Aorta (tissue), 5 donors: ENCODE results near the gene ERCC8. TPM values are rescaled to one million over a fixed set of nuclear protein-coding genes. Genes with fewer than 3 reads are reported as not detected.
"Not testable (repeated sequence)": the region's sequence is repeated elsewhere in the genome, so short reads cannot be mapped to it uniquely, and the experiment has no call there.

Experiments used
- ATAC-seq: fragments of 200-7000 bp; cut with Tn5 transposase; one replicate; pipeline ENCODE4 v1.9.1; 2022; ENCODE audit warnings: moderate library complexity; ENCODE audit not compliant: low FRiP score
- DNase-seq, 2 donors: peaks; one replicate each; pipeline ENCODE4 v3.0.0-alpha.2; 2020
- H3K27ac ChIP-seq, 2 donors: one replicate each; pipeline ENCODE4 v1.5.1; 2013; ENCODE audit warnings: low read length in 2 of 2, mild to moderate bottlenecking in 2 of 2, moderate library complexity in 2 of 2, control low read depth in 1 of 2, inconsistent platforms in 1 of 2, low read depth in 1 of 2
- H3K27me3 ChIP-seq, 2 donors: one replicate each; pipeline ENCODE4 v1.6.1; 2013; ENCODE audit warnings: control low read depth in 1 of 2, low read length in 1 of 2, mild to moderate bottlenecking in 1 of 2, moderate library complexity in 1 of 2; ENCODE audit not compliant: insufficient read depth in 2 of 2, control insufficient read depth in 1 of 2
- H3K36me3 ChIP-seq, 2 donors: one replicate each; pipeline ENCODE4 v1.6.1; 2013; ENCODE audit warnings: control low read depth in 1 of 2, low read length in 1 of 2, mild to moderate bottlenecking in 1 of 2; ENCODE audit not compliant: insufficient read depth in 2 of 2, control insufficient read depth in 1 of 2
- H3K4me1 ChIP-seq, 2 donors: one replicate each; pipeline ENCODE4 v1.6.1; 2013; ENCODE audit warnings: low read length in 2 of 2, control low read depth in 1 of 2, mild to moderate bottlenecking in 1 of 2, moderate library complexity in 1 of 2; ENCODE audit not compliant: insufficient read depth in 2 of 2, control insufficient read depth in 1 of 2
- H3K4me3 ChIP-seq, 2 donors: one replicate each; pipeline ENCODE4 v1.5.1; 2013; ENCODE audit warnings: low read length in 2 of 2, control low read depth in 1 of 2, mild to moderate bottlenecking in 1 of 2
- H3K9me3 ChIP-seq: one replicate; pipeline ENCODE4 v1.6.1; 2013; ENCODE audit warnings: mild to moderate bottlenecking, low read length; ENCODE audit not compliant: control insufficient read depth
- WGBS, 2 donors: extraction: QIAGEN DNeasy Blood & Tissue Kit; methylation state at CpG; one replicate each; pipeline ENCODE4 v1.1.7; 2013; 5-methylcytosine and 5-hydroxymethylcytosine counted together
- intact Hi-C, 2 donors: fragments of 100-400 bp; cut with DNase I; formaldehyde crosslinking; loops; one replicate each; pipeline versions ENCODE4 v1.14.2 to v1.15.0; 2022
- long read RNA-seq, 2 donors: library from polyadenylated mRNA; unstranded; transcript quantifications; one replicate each; pipeline ENCODE4 v2.0.0, GENCODE V29; 2020 to 2021
- polyA plus RNA-seq, 2 donors: library from polyadenylated mRNA; stranded (reverse); fragments of 200-250 nt; gene quantifications; one replicate each; pipeline ENCODE4 v1.2.3, GENCODE V29; 2013
- total RNA-seq, 2 donors: library from RNA; stranded (reverse); fragmentation: NEBNext Ultra II Directional; extraction: Animal tissue kit (Norgen Biotek cat#: 25700); gene quantifications; one replicate each; pipeline ENCODE4 v1.2.1, GENCODE V29; 2021
- donor health status: healthy with polysubstance abuse.
- donor health status: Bipolar disorder and iron deficiency.
- donor health status: DM: no; HTN: no; CAD: no.
- donor health status: DM: no; HTN: no; CAD: no.
- donor health status: DM: yes; HTN: yes; CAD: no.

Gene ERCC8, protein sequence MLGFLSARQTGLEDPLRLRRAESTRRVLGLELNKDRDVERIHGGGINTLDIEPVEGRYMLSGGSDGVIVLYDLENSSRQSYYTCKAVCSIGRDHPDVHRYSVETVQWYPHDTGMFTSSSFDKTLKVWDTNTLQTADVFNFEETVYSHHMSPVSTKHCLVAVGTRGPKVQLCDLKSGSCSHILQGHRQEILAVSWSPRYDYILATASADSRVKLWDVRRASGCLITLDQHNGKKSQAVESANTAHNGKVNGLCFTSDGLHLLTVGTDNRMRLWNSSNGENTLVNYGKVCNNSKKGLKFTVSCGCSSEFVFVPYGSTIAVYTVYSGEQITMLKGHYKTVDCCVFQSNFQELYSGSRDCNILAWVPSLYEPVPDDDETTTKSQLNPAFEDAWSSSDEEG
- total RNA-seq (10 to 100 TPM in 1 of 2 donors, 1 to 10 TPM in 1; 9.7 to 10.4 TPM), polyA plus RNA-seq (1 to 10 TPM; 6.8 to 7.0 TPM)
- long read RNA-seq, donor 1, transcript ERCC8-201 (12 exons, 2,017 nt), result major isoform, 17 of 25 reads
- long read RNA-seq, donor 1, partial matches to known transcripts, result 1 of 25 reads
- long read RNA-seq, donor 1, other reads (novel, unspliced or antisense), result 7 of 25 reads
- long read RNA-seq, donor 2, partial matches to known transcripts, result 1 of 5 reads
- long read RNA-seq, donor 2, other reads (novel, unspliced or antisense), result 3 of 5 reads

DNA sequence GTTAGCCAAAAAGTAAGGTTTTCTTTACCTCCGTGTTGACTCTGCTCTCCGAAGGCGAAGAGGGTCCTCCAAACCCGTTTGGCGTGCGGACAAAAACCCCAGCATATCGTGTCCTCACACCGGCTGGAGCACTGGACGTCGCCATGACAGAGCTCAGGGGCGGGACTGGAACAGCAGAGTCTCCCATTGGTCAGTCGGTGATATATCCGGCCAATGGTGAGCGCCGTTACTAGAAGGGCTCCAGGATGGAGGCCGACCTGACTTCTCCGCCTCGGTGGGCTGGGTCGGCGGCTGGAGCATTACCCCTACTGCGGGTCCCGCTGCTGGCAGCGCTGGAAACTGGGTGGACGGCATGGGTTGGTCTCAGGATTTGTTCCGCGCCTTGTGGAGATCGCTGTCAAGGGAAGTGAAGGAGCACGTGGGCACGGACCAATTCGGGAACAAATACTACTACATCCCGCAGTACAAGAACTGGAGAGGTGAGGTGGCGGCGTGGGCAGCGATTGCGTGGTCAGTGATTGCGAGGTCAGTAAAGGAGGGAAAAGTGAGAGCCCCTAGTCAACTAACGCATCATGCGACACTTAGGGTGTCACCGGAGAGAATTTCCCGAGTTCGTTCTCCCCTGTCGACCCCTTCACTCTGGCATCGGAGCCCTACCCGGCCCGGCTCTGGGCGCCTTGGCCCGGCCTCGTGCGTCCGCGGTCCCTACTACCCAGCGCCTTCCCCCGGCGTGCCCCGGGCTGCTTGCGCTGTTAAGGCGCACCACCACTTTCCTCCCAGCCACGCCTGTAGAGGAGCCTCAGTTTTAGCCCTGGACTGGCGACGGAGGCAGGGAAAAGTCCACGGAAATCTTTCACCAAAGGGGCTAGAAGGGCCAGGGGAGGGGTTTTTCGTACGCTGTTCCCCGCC lies at the start of gene ERCC8, which contains the start of gene NDUFAF2:
Gene ERCC8 (minus strand): TSS at position 167 of the 909 bp plus-strand sequence. CDS start 62 bp downstream, at position 105.
Gene NDUFAF2 (plus strand): TSS at position 302 of the 909 bp plus-strand sequence. CDS start 51 bp downstream, at position 353.
- peak within 1 kb of the TSS in 1 of 2 donors; percentile 50 for H3K27ac ChIP-seq
- H3K27me3 ChIP-seq, result no peaks in the 10 kb centered on the region
- H3K36me3 ChIP-seq, result no peaks in the 10 kb centered on the region
- peak; percentile 94 to 95 for DNase-seq
- H3K4me3 ChIP-seq, result peak within 1 kb of the TSS; percentile 74 to 92
- intact Hi-C loops, result loop anchor here in 1 of 2 donors (5.0 to 10.0 kb wide), 2 partner anchors 387 to 710 kb away; partner anchors contain the start of gene ZSWIM6
- WGBS, 2 donors, result 1 to 2% methylated on average over 64 of the region's 64 CpGs
- no peaks in the 10 kb centered on the region for H3K9me3 ChIP-seq
- ATAC-seq, result peak; percentile 99
- peaks cover 0 to 2% of the 10 kb centered on the region in 2 donors for H3K4me1 ChIP-seq

DNA sequence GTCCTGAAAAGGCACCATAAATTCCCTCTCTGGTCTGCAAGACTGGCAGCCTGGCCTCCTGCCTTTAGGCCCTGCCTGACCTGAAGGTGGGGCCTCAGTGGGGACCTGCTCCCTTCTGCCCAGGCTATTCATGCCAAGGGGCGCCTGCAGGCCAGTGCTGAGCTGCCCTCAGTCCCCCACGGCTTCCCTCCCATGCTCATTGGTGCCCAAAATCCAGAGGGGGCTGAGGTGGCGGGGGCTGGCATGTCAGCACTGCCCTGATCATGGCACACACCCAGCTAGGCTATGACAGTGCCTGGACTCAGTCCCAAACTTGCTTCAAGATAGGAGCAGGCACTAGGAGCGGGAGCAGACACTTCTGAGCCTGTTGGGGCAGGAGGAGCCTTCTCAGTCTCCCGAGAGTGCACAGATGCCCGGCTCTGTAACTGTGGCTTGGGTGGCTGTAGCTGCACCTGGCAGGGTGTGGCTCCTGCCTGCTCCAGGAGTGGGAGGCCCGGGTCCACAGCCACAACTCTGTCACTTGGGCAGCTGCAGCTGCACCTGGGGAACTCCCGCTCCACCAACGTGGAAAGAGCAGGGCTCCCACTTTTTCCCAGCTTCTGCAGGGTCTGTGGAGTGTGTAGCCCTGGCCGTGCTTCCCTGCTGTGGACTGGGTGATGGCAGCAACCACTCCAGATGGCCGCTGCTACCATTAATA lies 49.2 kb upstream of the ERCC8 start:
- intact Hi-C loops, result no loop called here
- H3K36me3 ChIP-seq, result no peaks in the 10 kb centered on the region
- peaks cover 2 to 3% of the 10 kb centered on the region in 2 donors for H3K4me1 ChIP-seq
- WGBS, 2 donors, result 59 to 61% methylated on average over 11 of the region's 11 CpGs
- H3K9me3 ChIP-seq, result no peaks in the 10 kb centered on the region
- H3K4me3 ChIP-seq, result no peak overlapping the region
- ATAC-seq, result no peak
- peak overlapping the region in 1 of 2 donors; percentile 78 for H3K27ac ChIP-seq
- DNase-seq, result peak in 1 of 2 donors; percentile 48
- no peaks in the 10 kb centered on the region for H3K27me3 ChIP-seq

DNA sequence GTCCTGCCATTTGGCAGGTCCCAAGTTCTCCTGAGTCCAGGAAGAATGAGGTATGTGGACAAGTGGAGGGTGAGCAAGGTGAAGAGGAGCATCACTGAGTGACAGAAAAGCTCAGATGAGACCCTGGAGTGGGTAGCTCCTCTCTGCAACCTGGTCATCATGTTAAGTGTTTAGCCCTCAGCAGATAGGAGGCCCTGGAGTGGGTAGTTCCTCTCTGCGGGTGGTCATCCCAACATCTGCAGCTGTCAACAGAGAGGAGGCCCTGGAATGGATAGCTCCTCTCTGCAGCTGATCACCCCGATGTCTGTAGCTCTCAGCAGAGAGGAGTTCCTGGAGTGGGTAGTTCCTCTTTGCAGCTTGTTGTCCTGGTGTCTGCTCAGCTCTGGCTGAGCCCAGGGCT lies 48.6 kb upstream of the ERCC8 start:
- Histone ChIP-seq H3K4me3 (no peak overlapping the region), H3K27ac (peak overlapping the region in 1 of 2 donors; percentile 78), H3K27me3 (no peaks in the 10 kb centered on the region), H3K4me1 (peaks cover 2 to 3% of the 10 kb centered on the region in 2 donors), H3K36me3 (no peaks in the 10 kb centered on the region), H3K9me3 (no peaks in the 10 kb centered on the region)
- no peak for DNase-seq
- no peak for ATAC-seq
- intact Hi-C loops, result no loop called here
- WGBS, 2 donors, result 98 to 100% methylated on average over 2 of the region's 2 CpGs

DNA sequence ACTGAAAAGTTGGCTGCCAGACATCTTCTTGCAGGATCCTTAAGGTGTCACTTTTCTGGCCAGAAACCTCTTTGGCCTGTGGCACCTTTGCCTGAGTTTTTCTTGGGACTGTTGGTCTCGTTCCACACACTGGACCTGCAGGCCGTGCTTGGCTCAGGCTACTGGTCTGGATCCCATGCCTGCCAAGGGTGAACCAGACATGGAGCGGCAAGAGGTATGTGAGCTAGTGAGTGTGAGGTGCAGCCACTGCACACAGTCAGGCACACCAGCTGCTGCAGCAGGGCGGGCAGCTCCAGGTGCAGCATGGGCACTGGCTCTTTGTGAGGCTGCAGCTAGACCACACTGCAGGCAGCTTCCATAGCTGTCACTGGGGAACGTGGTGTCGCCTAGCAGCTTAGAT lies 48.0 kb upstream of the ERCC8 start:
- intact Hi-C loops, result no loop called here
- Histone ChIP-seq H3K9me3 (no peaks in the 10 kb centered on the region), H3K27me3 (no peaks in the 10 kb centered on the region), H3K4me3 (no peak overlapping the region), H3K36me3 (no peaks in the 10 kb centered on the region), H3K4me1 (peaks cover 3% of the 10 kb centered on the region in 2 donors), H3K27ac (no peak overlapping the region)
- DNase-seq (peak in 1 of 2 donors; percentile 58), ATAC-seq (peak; percentile 74)
- 38 to 44% methylated on average over 6 of the region's 6 CpGs for WGBS, 2 donors

DNA sequence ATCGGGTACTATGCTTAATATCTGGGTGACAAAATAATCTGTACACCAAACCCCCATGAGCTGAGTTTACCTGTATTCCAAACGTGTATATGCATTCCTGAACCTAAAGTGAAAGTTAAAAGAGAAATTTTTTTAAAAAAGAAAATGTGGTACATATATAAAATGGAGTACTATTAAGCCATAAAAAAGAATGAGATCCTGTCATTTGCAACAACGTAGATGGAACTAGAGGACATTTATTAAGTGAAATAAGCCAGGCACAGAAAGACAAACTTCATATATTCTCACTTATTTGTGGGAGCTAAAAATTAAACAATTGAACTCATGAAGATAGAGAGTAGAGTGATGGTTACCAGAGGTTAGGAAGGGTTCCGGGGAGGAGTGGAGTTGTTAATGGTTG lies 44.9 kb upstream of the ERCC8 start:
- H3K36me3 ChIP-seq, result no peaks in the 10 kb centered on the region
- no peak overlapping the region for H3K4me3 ChIP-seq
- H3K27ac ChIP-seq, result no peak overlapping the region
- intact Hi-C loops, result no loop called here
- WGBS, 2 donors, result 92 to 96% methylated on average over 4 of the region's 4 CpGs
- ATAC-seq (no peak), DNase-seq (no peak)
- no peaks in the 10 kb centered on the region for H3K9me3 ChIP-seq
- peaks cover 0 to 3% of the 10 kb centered on the region in 2 donors for H3K4me1 ChIP-seq
- H3K27me3 ChIP-seq, result no peaks in the 10 kb centered on the region

DNA sequence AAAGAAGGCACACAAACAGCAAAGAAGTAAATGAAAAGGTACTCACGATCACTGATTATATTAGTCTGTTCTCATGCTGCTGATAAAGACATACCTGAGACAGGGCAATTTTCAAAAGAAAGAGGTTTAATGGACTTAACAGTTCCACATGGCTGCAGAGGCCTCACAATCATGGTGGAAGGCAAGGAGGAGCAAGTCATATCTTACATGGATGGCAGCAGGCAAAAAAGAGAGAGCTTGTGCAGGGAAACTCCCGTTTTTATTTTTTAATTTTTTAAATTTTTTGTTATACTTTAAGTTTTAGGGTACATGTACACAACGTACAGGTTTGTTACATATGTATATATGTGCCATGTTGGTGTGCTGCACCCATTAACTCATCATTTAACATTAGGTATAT lies 37.3 kb upstream of the ERCC8 start:
- ATAC-seq, intact Hi-C loops, H3K36me3 ChIP-seq, H3K9me3 ChIP-seq, H3K27ac ChIP-seq, DNase-seq, H3K4me3 ChIP-seq, H3K27me3 ChIP-seq, H3K4me1 ChIP-seq: not testable (repeated sequence)
- 96 to 97% methylated on average over 3 of the region's 3 CpGs for WGBS, 2 donors

DNA sequence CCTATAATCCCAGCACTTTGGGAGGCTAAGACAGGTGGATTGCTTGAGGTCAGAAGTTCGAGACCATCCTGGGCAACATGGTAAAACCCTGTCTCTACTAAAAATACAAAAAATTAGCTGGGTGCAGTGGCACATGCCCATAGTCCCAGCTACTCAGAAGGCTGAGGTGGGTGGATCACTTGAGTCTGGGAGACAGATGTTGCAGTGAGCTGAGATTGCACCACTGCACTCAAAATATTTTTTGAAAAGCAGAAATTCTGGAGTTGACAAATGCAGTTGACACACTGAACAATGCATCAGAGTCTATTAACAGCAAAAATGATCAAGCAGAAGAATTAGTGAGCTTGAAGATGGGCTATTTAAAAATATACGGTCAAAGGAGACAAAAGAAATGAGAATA lies 35.6 kb upstream of the ERCC8 start:
- Histone ChIP-seq H3K4me3 (no peak overlapping the region), H3K36me3 (no peaks in the 10 kb centered on the region), H3K27me3 (no peaks in the 10 kb centered on the region), H3K4me1 (peaks cover 0 to 4% of the 10 kb centered on the region in 2 donors), H3K9me3 (no peaks in the 10 kb centered on the region), H3K27ac (no peak overlapping the region)
- ATAC-seq (no peak), DNase-seq (no peak)
- 95 to 100% methylated on average over 2 of the region's 2 CpGs for WGBS, 2 donors
- intact Hi-C loops, result no loop called here

DNA sequence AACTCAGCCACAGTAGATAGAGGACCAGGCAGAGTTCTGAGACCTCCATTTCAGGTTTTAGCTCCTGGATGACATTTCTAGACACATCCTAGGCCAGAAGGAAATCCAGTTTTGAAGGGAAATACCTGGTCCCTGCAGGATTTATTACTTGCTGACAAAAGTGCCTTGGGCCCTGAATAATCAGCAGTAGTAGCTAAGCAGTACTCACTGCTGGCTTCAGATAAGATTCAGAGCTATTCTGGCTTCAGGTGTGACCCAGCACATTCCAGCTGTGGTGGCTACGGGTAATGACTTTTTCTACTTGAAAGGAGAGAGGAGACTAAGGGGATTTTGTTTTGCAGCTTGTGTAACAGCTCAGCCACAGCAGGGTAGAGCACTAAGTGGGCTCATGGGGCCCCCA lies 34.1 kb upstream of the ERCC8 start:
- Histone ChIP-seq H3K27ac (no peak overlapping the region), H3K4me1 (peaks cover 0 to 4% of the 10 kb centered on the region in 2 donors), H3K27me3 (no peaks in the 10 kb centered on the region), H3K4me3 (no peak overlapping the region), H3K9me3 (no peaks in the 10 kb centered on the region), H3K36me3 (no peaks in the 10 kb centered on the region)
- DNase-seq (no peak), ATAC-seq (no peak)
- intact Hi-C loops, result no loop called here
- 81 to 82% methylated on average over 1 of the region's 1 CpG for WGBS, 2 donors
